Liver (tissue), 9 donors: ENCODE results near the gene SON. TPM values are rescaled to one million over a fixed set of nuclear protein-coding genes. Genes with fewer than 3 reads are reported as not detected.
A peak's percentile ranks its signal among the peaks of the same experiment; 100 is the strongest.

Experiments
- DNase-seq: peaks from one replicate; pipeline ENCODE4 v3.0.0-alpha.2; 2017; ENCODE audit warnings: low spot score
- H3K27ac ChIP-seq, 2 donors: one replicate each; pipeline ENCODE4 v1.7.0; 2013; ENCODE audit warnings: inconsistent platforms in 2 of 2, low read length in 2 of 2, control low read depth in 1 of 2, low read depth in 1 of 2, mild to moderate bottlenecking in 1 of 2
- H3K27me3 ChIP-seq, 4 donors: one replicate each; pipeline versions ENCODE4 v1.6.1 to v1.7.0; 2013; ENCODE audit warnings: low read length in 3 of 4, inconsistent platforms in 1 of 4, mild to moderate bottlenecking in 1 of 4, moderate library complexity in 1 of 4; ENCODE audit not compliant: control insufficient read depth in 4 of 4, insufficient read depth in 4 of 4
- H3K36me3 ChIP-seq, 4 donors: one replicate each; pipeline versions ENCODE4 v1.6.1 to v1.7.0; 2013; ENCODE audit warnings: low read length in 3 of 4, mild to moderate bottlenecking in 3 of 4, low read depth in 1 of 4, moderate library complexity in 1 of 4; ENCODE audit not compliant: control insufficient read depth in 4 of 4, insufficient read depth in 3 of 4
- H3K4me1 ChIP-seq, 4 donors: one replicate each; pipeline versions ENCODE4 v1.6.1 to v1.7.0; 2013; ENCODE audit warnings: low read length in 3 of 4, mild to moderate bottlenecking in 3 of 4, moderate library complexity in 1 of 4; ENCODE audit not compliant: control insufficient read depth in 4 of 4, insufficient read depth in 4 of 4
- H3K4me3 ChIP-seq, 3 donors: one replicate each; pipeline versions ENCODE4 v1.6.1 to v1.7.0; 2013; ENCODE audit warnings: low read length in 3 of 3, control low read depth in 1 of 3, low read depth in 1 of 3, mild to moderate bottlenecking in 1 of 3
- H3K9ac ChIP-seq, 2 donors: one replicate each; pipeline ENCODE4 v1.7.0; 2013; ENCODE audit warnings: low read length in 2 of 2, mild to moderate bottlenecking in 2 of 2, moderate library complexity in 2 of 2, control low read depth in 1 of 2, low read depth in 1 of 2
- H3K9me3 ChIP-seq, 4 donors: one replicate each; pipeline versions ENCODE4 v1.6.1 to v1.7.0; 2013; ENCODE audit warnings: low read length in 3 of 4; ENCODE audit not compliant: control insufficient read depth in 4 of 4
- CTCF ChIP-seq: fragments of 150-350 bp; IDR thresholded peaks from 2 replicates; pipeline ENCODE4 v1.5.1; 2017; ENCODE audit warnings: improper control_type of control experiment, low read depth, low read length; ENCODE audit not compliant: missing input control
- FOXA2 ChIP-seq: IDR thresholded peaks from 2 replicates; pipeline ENCODE4 v1.6.1; 2016; ENCODE audit warnings: antibody characterized with exemption
- GABPA ChIP-seq, 2 donors: IDR thresholded peaks in 1 of 2; conservative IDR thresholded peaks in 1 of 2; 2 replicates each; pipeline ENCODE4 v1.6.1; 2016; ENCODE audit warnings: antibody characterized with exemption in 2 of 2, mild to moderate bottlenecking in 1 of 2, moderate library complexity in 1 of 2
- HNF4A ChIP-seq, 2 donors: conservative IDR thresholded peaks; 2 replicates each; pipeline ENCODE4 v1.6.1; 2016; ENCODE audit warnings: antibody characterized with exemption in 2 of 2, mild to moderate bottlenecking in 2 of 2
- HNF4G ChIP-seq: IDR thresholded peaks from 2 replicates; pipeline ENCODE4 v1.6.1; 2016; ENCODE audit warnings: antibody characterized with exemption
- JUND ChIP-seq, 2 donors: IDR thresholded peaks; 2 replicates each; pipeline ENCODE4 v1.6.1; 2016; ENCODE audit warnings: antibody characterized with exemption in 2 of 2
- NR2F2 ChIP-seq: IDR thresholded peaks from 2 replicates; pipeline ENCODE4 v1.6.1; 2016; ENCODE audit warnings: antibody characterized with exemption
- RAD21 ChIP-seq, 2 donors: IDR thresholded peaks; 2 replicates each; pipeline ENCODE4 v1.6.1; 2016; ENCODE audit warnings: antibody characterized with exemption in 2 of 2, mild to moderate bottlenecking in 2 of 2
- REST ChIP-seq: IDR thresholded peaks from 2 replicates; pipeline ENCODE4 v1.6.1; 2016; ENCODE audit warnings: antibody characterized with exemption, mild to moderate bottlenecking
- SP1 ChIP-seq: IDR thresholded peaks from 2 replicates; pipeline ENCODE4 v1.6.1; 2018; ENCODE audit warnings: antibody characterized with exemption, mild to moderate bottlenecking
- TAF1 ChIP-seq: conservative IDR thresholded peaks from 2 replicates; pipeline ENCODE4 v1.6.1; 2016; ENCODE audit warnings: antibody characterized with exemption, mild to moderate bottlenecking
- YY1 ChIP-seq: IDR thresholded peaks from 2 replicates; pipeline ENCODE4 v1.6.1; 2016; ENCODE audit warnings: antibody characterized with exemption, mild to moderate bottlenecking
- WGBS: extraction: QIAGEN DNeasy Blood & Tissue Kit; methylation state at CpG from one replicate; pipeline ENCODE4 v1.1.7; 2013; 5-methylcytosine and 5-hydroxymethylcytosine counted together
- polyA plus RNA-seq, 2 donors: library from polyadenylated mRNA; stranded (reverse) in 1 of 2; unstranded in 1 of 2; fragments of 200-250 nt in 1 of 2; fragments of >200 nt in 1 of 2; fragmentation: Nextera tagmentation in 1 of 2; extraction: Ambion mirVana in 1 of 2; gene quantifications; one replicate each; pipeline versions ENCODE4 v1.2.1 to v1.2.3, GENCODE V29; 2013 to 2015
- total RNA-seq, 2 donors: library from RNA; depleted of rRNA; stranded (reverse); fragments of >200 nt; gene quantifications; one replicate each; pipeline ENCODE4 v1.2.3, GENCODE V29; 2014
- TF ChIP-seq, protein P1 (sequence below): IDR thresholded peaks from 2 replicates; pipeline ENCODE4 v1.6.1; 2016; ENCODE audit warnings: antibody characterized with exemption
- TF ChIP-seq, protein P2 (sequence below): IDR thresholded peaks from 2 replicates; pipeline ENCODE4 v1.6.1; 2016; ENCODE audit warnings: antibody characterized with exemption
- TF ChIP-seq, protein P3 (sequence below): IDR thresholded peaks from 2 replicates; pipeline ENCODE4 v1.6.1; 2016; ENCODE audit warnings: antibody characterized with exemption
- donor health status: healthy.
- donor health status: healthy.
- donor health status: healthy.
- donor health status: healthy.
- donor health status: healthy.

The SON gene
- total and polyA plus RNA-seq, 4 donors, result 42.7 to 264 (median 157) TPM

DNA sequence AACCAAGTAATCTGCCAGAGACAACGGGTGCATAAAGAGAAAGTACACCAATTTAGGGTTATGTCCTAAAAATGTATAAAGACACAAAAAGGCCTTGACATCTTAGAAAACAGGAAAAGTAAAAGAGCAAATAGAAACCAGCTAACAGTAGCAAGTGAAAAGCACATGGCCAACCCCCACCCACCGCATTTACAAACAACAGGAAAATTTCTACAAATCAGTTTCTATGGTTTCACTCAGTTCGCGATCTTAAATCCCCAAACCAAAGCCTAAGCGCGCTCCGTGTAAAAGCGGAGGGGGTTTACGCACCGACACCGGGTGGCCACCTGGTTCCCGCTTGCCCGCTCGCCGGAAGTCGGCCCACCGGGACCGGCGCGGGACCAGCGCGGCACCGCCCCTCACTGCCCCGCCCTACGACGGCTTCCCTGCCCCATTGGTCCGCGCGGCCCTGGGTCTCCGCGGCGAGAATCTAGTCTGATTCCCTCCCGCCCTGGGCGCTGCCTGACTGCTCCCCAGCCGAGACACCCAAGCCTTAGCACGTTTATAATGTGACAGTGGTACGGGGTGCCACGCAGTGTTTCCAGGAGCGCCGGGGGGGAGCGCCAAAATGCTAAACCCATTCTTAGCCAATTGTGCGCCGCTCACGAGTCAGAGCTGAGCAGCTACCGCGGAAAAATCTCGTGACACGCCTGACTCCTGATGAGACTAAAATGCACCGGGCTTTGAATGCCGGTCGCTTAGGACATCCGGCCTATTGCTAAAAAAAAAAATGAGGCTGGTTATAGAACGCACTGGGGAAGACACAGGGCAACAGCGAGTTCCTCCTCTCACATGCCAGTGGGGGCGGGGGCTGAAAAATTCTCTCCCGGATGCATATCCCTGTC, 840 bp upstream of the SON start, which contains the start of gene GART:
Gene GART, minus strand, starts transcription at position 362 of the 884 bp plus-strand sequence. CDS start 2,802 bp downstream, outside the sequence.
- Histone ChIP-seq H3K9me3 (no peaks in the 10 kb centered on the region), H3K36me3 (peaks cover 0 to 15% (median 11%) of the 10 kb centered on the region in 4 donors), H3K9ac (peak within 1 kb of the TSS; percentile 92 to 96), H3K27ac (peak within 1 kb of the TSS; percentile 99), H3K27me3 (no peaks in the 10 kb centered on the region), H3K4me3 (peak within 1 kb of the TSS; percentile 90 to 98 (median 94)), H3K4me1 (peaks cover 3 to 37% (median 13%) of the 10 kb centered on the region in 4 donors)
- WGBS, result under 1% methylated on average over 56 of the region's 56 CpGs
- DNase-seq, result peak; percentile 88
- TF ChIP-seq FOXA2 (no peak), TAF1 (no peak), NR2F2 (no peak), YY1 (no peak), CTCF (no peak), HNF4A (conservative IDR thresholded peaks at IDR 0.05) (no peak), SP1 (no peak), HNF4G (no peak), GABPA (IDR thresholded peaks at IDR 0.05 in 1 of 2, conservative IDR thresholded peaks at IDR 0.05 in 1 of 2) (peak in 1 of 2 donors; percentile 75), JUND (IDR thresholded peaks at IDR 0.05) (no peak), REST (no peak), RAD21 (IDR thresholded peaks at IDR 0.05) (no peak)
- TF ChIP-seq, protein P1, sequence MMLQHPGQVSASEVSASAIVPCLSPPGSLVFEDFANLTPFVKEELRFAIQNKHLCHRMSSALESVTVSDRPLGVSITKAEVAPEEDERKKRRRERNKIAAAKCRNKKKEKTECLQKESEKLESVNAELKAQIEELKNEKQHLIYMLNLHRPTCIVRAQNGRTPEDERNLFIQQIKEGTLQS, result no peak
- TF ChIP-seq, protein P2, sequence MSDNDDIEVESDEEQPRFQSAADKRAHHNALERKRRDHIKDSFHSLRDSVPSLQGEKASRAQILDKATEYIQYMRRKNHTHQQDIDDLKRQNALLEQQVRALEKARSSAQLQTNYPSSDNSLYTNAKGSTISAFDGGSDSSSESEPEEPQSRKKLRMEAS, result peak; percentile 55
- TF ChIP-seq, protein P3, sequence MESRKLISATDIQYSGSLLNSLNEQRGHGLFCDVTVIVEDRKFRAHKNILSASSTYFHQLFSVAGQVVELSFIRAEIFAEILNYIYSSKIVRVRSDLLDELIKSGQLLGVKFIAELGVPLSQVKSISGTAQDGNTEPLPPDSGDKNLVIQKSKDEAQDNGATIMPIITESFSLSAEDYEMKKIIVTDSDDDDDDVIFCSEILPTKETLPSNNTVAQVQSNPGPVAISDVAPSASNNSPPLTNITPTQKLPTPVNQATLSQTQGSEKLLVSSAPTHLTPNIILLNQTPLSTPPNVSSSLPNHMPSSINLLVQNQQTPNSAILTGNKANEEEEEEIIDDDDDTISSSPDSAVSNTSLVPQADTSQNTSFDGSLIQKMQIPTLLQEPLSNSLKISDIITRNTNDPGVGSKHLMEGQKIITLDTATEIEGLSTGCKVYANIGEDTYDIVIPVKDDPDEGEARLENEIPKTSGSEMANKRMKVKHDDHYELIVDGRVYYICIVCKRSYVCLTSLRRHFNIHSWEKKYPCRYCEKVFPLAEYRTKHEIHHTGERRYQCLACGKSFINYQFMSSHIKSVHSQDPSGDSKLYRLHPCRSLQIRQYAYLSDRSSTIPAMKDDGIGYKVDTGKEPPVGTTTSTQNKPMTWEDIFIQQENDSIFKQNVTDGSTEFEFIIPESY, result no peak
